A549 (cell line): ENCODE data around the gene NEDD8.

ENCODE experiments used
- CBX2 ChIP-seq: fragments of 200-600 bp; sonication (generic); IDR thresholded peaks from 2 replicates; pipeline ENCODE4 v1.6.1; 2016; ENCODE audit warnings: low read depth, mild to moderate bottlenecking, borderline replicate concordance
- CTCF ChIP-seq: fragments of >200 bp; sonication (Bioruptor Twin); formaldehyde crosslinking; IDR thresholded peaks from 3 replicates; pipeline ENCODE4 v1.5.1; 2016
- REST ChIP-seq: fragments of 200-600 bp; sonication (generic); IDR thresholded peaks from 2 replicates; pipeline ENCODE4 v1.6.1; 2016; ENCODE audit warnings: antibody characterized with exemption, mild to moderate bottlenecking, moderate library complexity
- USF2 ChIP-seq: fragments of 450-650 bp; IDR thresholded peaks from 2 replicates; pipeline ENCODE4 v1.6.1; 2014; ENCODE audit warnings: antibody characterized with exemption

GRCh38 chr14:24269368-24269767, 37.2 kb upstream of the NEDD8 start:
- no peak for TF ChIP-seq CTCF
- TF ChIP-seq USF2: no peak
- TF ChIP-seq REST: no peak
- no peak for TF ChIP-seq CBX2
